Neural cell (in vitro differentiated cells): ENCODE data around the gene IFI44. TPM values are rescaled to one million over a fixed set of nuclear protein-coding genes. Genes with fewer than 3 reads are reported as not detected.

Experiments
- H2AFZ ChIP-seq: fragments of 200-600, 300-800 bp; sonication (generic), shearing (Covaris generic); 2 replicates; pipeline ENCODE4 v1.6.0; 2014; ENCODE audit warnings: low read depth, mild to moderate bottlenecking, antibody characterized with exemption, low read length, moderate library complexity
- H3F3A ChIP-seq: fragments of 200-600 bp; shearing (Covaris generic); 2 replicates; pipeline ENCODE4 v1.6.1; 2016; ENCODE audit warnings: mild to moderate bottlenecking, moderate library complexity, mixed read lengths, antibody characterized with exemption, low read length; ENCODE audit not compliant: insufficient read depth, poor library complexity, severe bottlenecking
- H3K27ac ChIP-seq: fragments of 200-600, 300-800 bp; sonication (generic), shearing (Covaris generic); 2 replicates; pipeline ENCODE4 v1.5.1; 2014; ENCODE audit warnings: mild to moderate bottlenecking, low read length, moderate library complexity
- H3K27me3 ChIP-seq: fragments of 300-800, 200-600 bp; sonication (generic), shearing (Covaris generic); 2 replicates; pipeline ENCODE4 v1.6.0; 2014; ENCODE audit warnings: mild to moderate bottlenecking, low read depth, low read length, moderate library complexity; ENCODE audit not compliant: insufficient read depth
- H3K36me3 ChIP-seq: fragments of 300-800, 200-600 bp; sonication (generic), shearing (Covaris generic); 2 replicates; pipeline ENCODE4 v1.5.1; 2014; ENCODE audit warnings: mild to moderate bottlenecking, antibody characterized with exemption, low read length, moderate library complexity; ENCODE audit not compliant: insufficient read depth
- H3K4me2 ChIP-seq: fragments of 300-800, 200-600 bp; sonication (generic), shearing (Covaris generic); 2 replicates; pipeline ENCODE4 v1.6.0; 2014; ENCODE audit warnings: mild to moderate bottlenecking, low read length
- H3K4me3 ChIP-seq: fragments of 300-800, 200-600 bp; sonication (generic), shearing (Covaris generic); 2 replicates; pipeline ENCODE4 v1.5.1; 2014; ENCODE audit warnings: mild to moderate bottlenecking, low read length, moderate library complexity
- H3K79me2 ChIP-seq: fragments of 200-600 bp; shearing (Covaris generic); replicated peaks from 2 replicates; pipeline ENCODE4 v1.6.0; 2014; ENCODE audit warnings: mild to moderate bottlenecking, low read length, moderate library complexity; ENCODE audit not compliant: insufficient read depth
- H3K9ac ChIP-seq: fragments of 300-800, 200-600 bp; sonication (generic), shearing (Covaris generic); 2 replicates; pipeline ENCODE4 v1.6.1; 2016; ENCODE audit warnings: mild to moderate bottlenecking, low read length, mixed read lengths
- H3K9me2 ChIP-seq: fragments of 200-600 bp; shearing (Covaris generic); 2 replicates; pipeline ENCODE4 v1.6.1; 2016; ENCODE audit warnings: mild to moderate bottlenecking, low read length, mixed read lengths; ENCODE audit not compliant: insufficient read depth
- H3K9me3 ChIP-seq: fragments of 200-600, 300-800 bp; sonication (generic), shearing (Covaris generic); 2 replicates; pipeline ENCODE4 v1.6.1; 2016; ENCODE audit warnings: mild to moderate bottlenecking, mixed run types, low read length, moderate library complexity, mixed read lengths
- H4K20me1 ChIP-seq: fragments of 200-600 bp; shearing (Covaris generic); 2 replicates; pipeline ENCODE4 v1.6.1; 2016; ENCODE audit warnings: mild to moderate bottlenecking, mixed run types; ENCODE audit not compliant: insufficient read depth
- EP300 ChIP-seq: fragments of 450-650 bp; conservative IDR thresholded peaks from 2 replicates; pipeline ENCODE4 v1.6.1; 2014; ENCODE audit warnings: antibody characterized with exemption, mild to moderate bottlenecking, moderate library complexity; ENCODE audit not compliant: poor library complexity, severe bottlenecking
- EZH2 ChIP-seq: fragments of 200-600, 300-800 bp; shearing (Covaris generic), sonication (generic); IDR thresholded peaks from 2 replicates; pipeline ENCODE4 v1.6.1; 2014; ENCODE audit warnings: antibody characterized with exemption, low read length, borderline replicate concordance, mild to moderate bottlenecking; ENCODE audit not compliant: insufficient read depth, poor library complexity, severe bottlenecking
- MXI1 ChIP-seq: fragments of 450-650 bp; conservative IDR thresholded peaks from 2 replicates; pipeline ENCODE4 v1.6.1; 2014; ENCODE audit warnings: antibody characterized with exemption, mild to moderate bottlenecking; ENCODE audit not compliant: poor library complexity, severe bottlenecking
- POLR2AphosphoS5 ChIP-seq: IDR thresholded peaks from 2 replicates; pipeline ENCODE4 v1.6.1; 2012
- RAD21 ChIP-seq: fragments of 450-650 bp; conservative IDR thresholded peaks from 2 replicates; pipeline ENCODE4 v1.6.1; 2014; ENCODE audit warnings: antibody characterized with exemption, mild to moderate bottlenecking, moderate library complexity
- SMC3 ChIP-seq: fragments of 450-650 bp; conservative IDR thresholded peaks from 2 replicates; pipeline ENCODE4 v1.6.1; 2014; ENCODE audit warnings: antibody characterized with exemption, mild to moderate bottlenecking, moderate library complexity; ENCODE audit not compliant: poor library complexity
- TAF1 ChIP-seq: IDR thresholded peaks from 2 replicates; pipeline ENCODE4 v1.6.1; 2012; ENCODE audit warnings: low read depth
- polyA plus RNA-seq: library from polyadenylated mRNA; depleted of rRNA; stranded (reverse); fragments of >200 nt; gene quantifications from 2 replicates; pipeline ENCODE4 v1.2.3, GENCODE V29; 2014
- TF ChIP-seq, protein P1 (sequence below): fragments of 450-650 bp; IDR thresholded peaks from 2 replicates; pipeline ENCODE4 v1.5.1; 2014; ENCODE audit warnings: antibody characterized with exemption, mild to moderate bottlenecking, moderate library complexity; ENCODE audit not compliant: poor library complexity, severe bottlenecking
- TF ChIP-seq, protein P2 (sequence below): IDR thresholded peaks from 2 replicates; pipeline ENCODE4 v1.6.1; 2012; ENCODE audit warnings: borderline replicate concordance

Gene IFI44
- polyA plus RNA-seq, 1 donor from 2014 or later, result not detected

- H3K9ac ChIP-seq, result no peak overlapping the region
- no peak overlapping the region for H3K27ac ChIP-seq
- H3K36me3 ChIP-seq, result no peaks in the 10 kb centered on the region
- no peaks in the 10 kb centered on the region for H3K27me3 ChIP-seq
- no peaks in the 10 kb centered on the region for H3K9me2 ChIP-seq
- no peak overlapping the region for H3K4me3 ChIP-seq
- no peak overlapping the region for H2AFZ ChIP-seq
- TF ChIP-seq EZH2 (no peak), SMC3 (no peak), MXI1 (no peak), RAD21 (no peak), EP300 (no peak), TAF1 (no peak)
- TF ChIP-seq, protein P1, sequence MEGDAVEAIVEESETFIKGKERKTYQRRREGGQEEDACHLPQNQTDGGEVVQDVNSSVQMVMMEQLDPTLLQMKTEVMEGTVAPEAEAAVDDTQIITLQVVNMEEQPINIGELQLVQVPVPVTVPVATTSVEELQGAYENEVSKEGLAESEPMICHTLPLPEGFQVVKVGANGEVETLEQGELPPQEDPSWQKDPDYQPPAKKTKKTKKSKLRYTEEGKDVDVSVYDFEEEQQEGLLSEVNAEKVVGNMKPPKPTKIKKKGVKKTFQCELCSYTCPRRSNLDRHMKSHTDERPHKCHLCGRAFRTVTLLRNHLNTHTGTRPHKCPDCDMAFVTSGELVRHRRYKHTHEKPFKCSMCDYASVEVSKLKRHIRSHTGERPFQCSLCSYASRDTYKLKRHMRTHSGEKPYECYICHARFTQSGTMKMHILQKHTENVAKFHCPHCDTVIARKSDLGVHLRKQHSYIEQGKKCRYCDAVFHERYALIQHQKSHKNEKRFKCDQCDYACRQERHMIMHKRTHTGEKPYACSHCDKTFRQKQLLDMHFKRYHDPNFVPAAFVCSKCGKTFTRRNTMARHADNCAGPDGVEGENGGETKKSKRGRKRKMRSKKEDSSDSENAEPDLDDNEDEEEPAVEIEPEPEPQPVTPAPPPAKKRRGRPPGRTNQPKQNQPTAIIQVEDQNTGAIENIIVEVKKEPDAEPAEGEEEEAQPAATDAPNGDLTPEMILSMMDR, result no peak
- H3K4me2 ChIP-seq, result no peak overlapping the region
- H3K9me3 ChIP-seq, result no peaks in the 10 kb centered on the region
- H3K79me2 ChIP-seq, result no peaks in the 10 kb centered on the region
- no peaks in the 10 kb centered on the region for H3F3A ChIP-seq
- H4K20me1 ChIP-seq, result no peaks in the 10 kb centered on the region
These were observed 32.9 kb downstream of the IFI44 start for GRCh38 chr1:78682496-78682895.

- Histone ChIP-seq H3F3A (no peaks in the 10 kb centered on the region), H3K27ac (no peak overlapping the region), H3K27me3 (no peaks in the 10 kb centered on the region), H3K9me2 (no peaks in the 10 kb centered on the region), H3K4me2 (no peak overlapping the region), H3K9ac (no peak overlapping the region), H4K20me1 (no peaks in the 10 kb centered on the region), H3K79me2 (no peaks in the 10 kb centered on the region), H3K9me3 (no peaks in the 10 kb centered on the region), H2AFZ (no peak overlapping the region), H3K4me3 (no peak overlapping the region), H3K36me3 (no peaks in the 10 kb centered on the region)
- TF ChIP-seq MXI1, result no peak
- TF ChIP-seq SMC3, result no peak
- no peak for TF ChIP-seq TAF1
- TF ChIP-seq, protein P2, sequence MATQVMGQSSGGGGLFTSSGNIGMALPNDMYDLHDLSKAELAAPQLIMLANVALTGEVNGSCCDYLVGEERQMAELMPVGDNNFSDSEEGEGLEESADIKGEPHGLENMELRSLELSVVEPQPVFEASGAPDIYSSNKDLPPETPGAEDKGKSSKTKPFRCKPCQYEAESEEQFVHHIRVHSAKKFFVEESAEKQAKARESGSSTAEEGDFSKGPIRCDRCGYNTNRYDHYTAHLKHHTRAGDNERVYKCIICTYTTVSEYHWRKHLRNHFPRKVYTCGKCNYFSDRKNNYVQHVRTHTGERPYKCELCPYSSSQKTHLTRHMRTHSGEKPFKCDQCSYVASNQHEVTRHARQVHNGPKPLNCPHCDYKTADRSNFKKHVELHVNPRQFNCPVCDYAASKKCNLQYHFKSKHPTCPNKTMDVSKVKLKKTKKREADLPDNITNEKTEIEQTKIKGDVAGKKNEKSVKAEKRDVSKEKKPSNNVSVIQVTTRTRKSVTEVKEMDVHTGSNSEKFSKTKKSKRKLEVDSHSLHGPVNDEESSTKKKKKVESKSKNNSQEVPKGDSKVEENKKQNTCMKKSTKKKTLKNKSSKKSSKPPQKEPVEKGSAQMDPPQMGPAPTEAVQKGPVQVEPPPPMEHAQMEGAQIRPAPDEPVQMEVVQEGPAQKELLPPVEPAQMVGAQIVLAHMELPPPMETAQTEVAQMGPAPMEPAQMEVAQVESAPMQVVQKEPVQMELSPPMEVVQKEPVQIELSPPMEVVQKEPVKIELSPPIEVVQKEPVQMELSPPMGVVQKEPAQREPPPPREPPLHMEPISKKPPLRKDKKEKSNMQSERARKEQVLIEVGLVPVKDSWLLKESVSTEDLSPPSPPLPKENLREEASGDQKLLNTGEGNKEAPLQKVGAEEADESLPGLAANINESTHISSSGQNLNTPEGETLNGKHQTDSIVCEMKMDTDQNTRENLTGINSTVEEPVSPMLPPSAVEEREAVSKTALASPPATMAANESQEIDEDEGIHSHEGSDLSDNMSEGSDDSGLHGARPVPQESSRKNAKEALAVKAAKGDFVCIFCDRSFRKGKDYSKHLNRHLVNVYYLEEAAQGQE, result no peak
- no peak for TF ChIP-seq EZH2
- TF ChIP-seq POLR2AphosphoS5, result no peak
- TF ChIP-seq RAD21, result no peak
- TF ChIP-seq, protein P1, result no peak
- no peak for TF ChIP-seq EP300
These were observed 33.4 kb downstream of the IFI44 start for GRCh38 chr1:78683079-78683478.
